ENCODE measurements around the gene PLP2.
A peak's percentile ranks its signal among the peaks of the same experiment; 100 is the strongest.

PLP2 gene

GRCh38 chrX:49161632-49162031 lies 10.1 kb upstream of the PLP2 start:
- Histone ChIP-seq H3K27me3 (ENCODE audit: insufficient read depth, low read length, poor library complexity, severe bottlenecking) (no peaks in the 10 kb centered on the region), H3K36me3 (ENCODE audit: insufficient read depth, low read length) (no peaks in the 10 kb centered on the region), H2AFZ (ENCODE audit: low read length) (no peak overlapping the region), H3K9me2 (replicated peaks; ENCODE audit: low read depth, low read length) (no peaks in the 10 kb centered on the region), H3K79me2 (ENCODE audit: insufficient read depth, low read length) (no peaks in the 10 kb centered on the region), H3K4me2 (ENCODE audit: low read depth, low read length, poor library complexity, severe bottlenecking) (no peak overlapping the region), H3K4me3 (ENCODE audit: low read length, poor library complexity, severe bottlenecking) (no peak overlapping the region), H3K9ac (ENCODE audit: low read depth, low read length, poor library complexity, severe bottlenecking) (no peak overlapping the region), H3K4me1 (ENCODE audit: insufficient read depth, low read length, poor library complexity, severe bottlenecking) (peaks cover 17% of the 10 kb centered on the region), H3K9me3 (ENCODE audit: insufficient read depth, low read depth, low read length) (no peaks in the 10 kb centered on the region), H4K20me1 (ENCODE audit: insufficient read depth, low read length, poor library complexity, severe bottlenecking) (no peaks in the 10 kb centered on the region), H3F3A (ENCODE audit: low read depth) (peaks cover 2% of the 10 kb centered on the region; the same call in 1 of the 2 replicates)
- TF ChIP-seq EZH2phosphoT487 (IDR thresholded peaks at IDR 0.05; ENCODE audit: borderline replicate concordance): no peak
- TF ChIP-seq CTCF (conservative IDR thresholded peaks at IDR 0.05; ENCODE audit: low read length): no peak

DNA sequence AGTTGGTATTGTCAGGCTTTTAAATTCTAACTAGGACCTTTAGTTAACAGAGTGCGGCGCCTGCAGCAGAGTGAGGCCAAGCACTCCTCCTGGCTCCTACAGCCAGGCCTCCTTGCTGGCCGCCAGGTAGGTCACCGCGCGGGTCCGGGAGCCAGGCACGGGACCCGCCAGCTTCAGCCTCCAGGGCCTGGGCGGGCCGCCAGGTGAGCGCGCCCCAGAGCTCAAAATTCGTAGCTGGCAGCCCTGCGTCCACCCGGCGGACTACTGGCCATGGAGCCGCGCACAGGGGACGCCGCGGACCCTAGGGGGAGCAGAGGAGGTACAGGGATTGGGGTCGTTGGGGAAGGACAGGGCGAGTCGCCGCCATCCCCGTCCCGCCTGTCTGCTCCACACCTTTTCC lies 9.1 kb upstream of the PLP2 start, which contains the start of gene MAGIX:
MAGIX (plus strand) TSS at position 139 of the 400 bp plus-strand sequence; CDS start at position 271, 132 bp downstream.
- no peaks in the 10 kb centered on the region for H3K9me3 ChIP-seq (ENCODE audit: insufficient read depth, low read depth, low read length)
- H3K9me2 ChIP-seq (replicated peaks; ENCODE audit: low read depth, low read length): no peaks in the 10 kb centered on the region
- peak within 1 kb of the TSS; percentile 70 for H3K4me3 ChIP-seq (ENCODE audit: low read length, poor library complexity, severe bottlenecking)
- H3K4me2 ChIP-seq (ENCODE audit: low read depth, low read length, poor library complexity, severe bottlenecking): peak within 1 kb of the TSS; percentile 74
- H3K9ac ChIP-seq (ENCODE audit: low read depth, low read length, poor library complexity, severe bottlenecking): peak within 1 kb of the TSS; percentile 79
- peak within 1 kb of the TSS; percentile 64; the same call in 1 of the 2 replicates for H2AFZ ChIP-seq (ENCODE audit: low read length)
- no peaks in the 10 kb centered on the region for H4K20me1 ChIP-seq (ENCODE audit: insufficient read depth, low read length, poor library complexity, severe bottlenecking)
- peaks cover 18% of the 10 kb centered on the region for H3K4me1 ChIP-seq (ENCODE audit: insufficient read depth, low read length, poor library complexity, severe bottlenecking)
- TF ChIP-seq EZH2phosphoT487 (IDR thresholded peaks at IDR 0.05; ENCODE audit: borderline replicate concordance) (no peak), CTCF (conservative IDR thresholded peaks at IDR 0.05; ENCODE audit: low read length) (no peak)
- no peaks in the 10 kb centered on the region for H3K79me2 ChIP-seq (ENCODE audit: insufficient read depth, low read length)
- no peaks in the 10 kb centered on the region for H3K36me3 ChIP-seq (ENCODE audit: insufficient read depth, low read length)
- H3F3A ChIP-seq (ENCODE audit: low read depth): peaks cover 6% of the 10 kb centered on the region; the same call in 1 of the 2 replicates
- no peaks in the 10 kb centered on the region for H3K27me3 ChIP-seq (ENCODE audit: insufficient read depth, low read length, poor library complexity, severe bottlenecking)

GRCh38 chrX:49163555-49164419 lies 7.9 kb upstream of the PLP2 start:
- no peaks in the 10 kb centered on the region for H4K20me1 ChIP-seq (ENCODE audit: insufficient read depth, low read length, poor library complexity, severe bottlenecking)
- H2AFZ ChIP-seq (ENCODE audit: low read length): peak overlapping the region; percentile 64; the same call in 1 of the 2 replicates
- H3K36me3 ChIP-seq (ENCODE audit: insufficient read depth, low read length): no peaks in the 10 kb centered on the region
- TF ChIP-seq EZH2phosphoT487 (IDR thresholded peaks at IDR 0.05; ENCODE audit: borderline replicate concordance) (no peak), CTCF (conservative IDR thresholded peaks at IDR 0.05; ENCODE audit: low read length) (peak; percentile 54)
- H3K79me2 ChIP-seq (ENCODE audit: insufficient read depth, low read length): no peaks in the 10 kb centered on the region
- peaks cover 8% of the 10 kb centered on the region; the same call in 1 of the 2 replicates for H3F3A ChIP-seq (ENCODE audit: low read depth)
- peak overlapping the region; percentile 79 for H3K9ac ChIP-seq (ENCODE audit: low read depth, low read length, poor library complexity, severe bottlenecking)
- peaks cover 18% of the 10 kb centered on the region for H3K4me1 ChIP-seq (ENCODE audit: insufficient read depth, low read length, poor library complexity, severe bottlenecking)
- no peaks in the 10 kb centered on the region for H3K9me2 ChIP-seq (replicated peaks; ENCODE audit: low read depth, low read length)
- no peaks in the 10 kb centered on the region for H3K27me3 ChIP-seq (ENCODE audit: insufficient read depth, low read length, poor library complexity, severe bottlenecking)
- peak overlapping the region; percentile 76 for H3K4me2 ChIP-seq (ENCODE audit: low read depth, low read length, poor library complexity, severe bottlenecking)
- no peaks in the 10 kb centered on the region for H3K9me3 ChIP-seq (ENCODE audit: insufficient read depth, low read depth, low read length)
- peak overlapping the region; percentile 70 for H3K4me3 ChIP-seq (ENCODE audit: low read length, poor library complexity, severe bottlenecking)

Data from Loucy (cell line).